Transverse colon (tissue), 3 donors: ENCODE data around the gene STN1.

Experiments used
- EP300 ChIP-seq: sonication (generic); formaldehyde crosslinking; IDR thresholded peaks from one replicate; pipeline ENCODE4 v1.6.1; 2017; ENCODE audit warnings: antibody characterized with exemption, low read depth
- POLR2A ChIP-seq: fragments of 450-650 bp; IDR thresholded peaks from one replicate; pipeline ENCODE4 v1.6.1; 2016; ENCODE audit warnings: antibody characterized with exemption, mild to moderate bottlenecking, moderate library complexity
- POLR2AphosphoS5 ChIP-seq, 3 donors: sonication (generic); formaldehyde crosslinking; IDR thresholded peaks; one replicate each; pipeline ENCODE4 v1.6.1; 2016; ENCODE audit warnings: antibody characterized with exemption in 3 of 3

DNA sequence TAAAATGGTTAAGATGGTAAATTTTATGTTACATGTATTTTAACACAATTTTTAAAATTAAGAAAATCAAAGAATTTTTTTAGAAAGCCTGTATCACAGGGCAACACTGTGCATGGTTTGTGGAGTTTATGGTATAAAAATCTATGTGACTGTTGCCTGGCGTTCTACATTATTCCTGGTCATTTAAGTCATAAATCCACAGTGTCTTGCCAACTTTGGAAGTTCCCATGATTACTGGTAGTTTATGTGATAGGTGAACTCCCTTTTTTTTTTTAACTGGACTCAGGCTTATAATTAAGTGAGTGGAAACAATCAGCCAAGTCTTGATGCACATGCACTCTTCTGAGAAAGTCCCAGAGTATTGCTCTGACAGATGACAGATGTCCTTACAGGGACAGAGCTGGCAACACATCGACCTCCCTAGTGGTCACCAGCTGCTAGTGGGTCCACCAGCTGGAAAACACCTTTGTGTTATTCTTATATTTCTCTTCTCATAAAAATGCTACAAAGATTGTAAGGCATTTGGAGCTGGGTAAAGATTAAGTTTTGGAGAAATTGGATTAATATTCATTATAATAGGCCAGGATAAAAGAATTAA lies 8.8 kb upstream of the STN1 start:
- TF ChIP-seq POLR2A: no peak
- TF ChIP-seq POLR2AphosphoS5 (IDR thresholded peaks at IDR 0.05): no peak
- TF ChIP-seq EP300: no peak
